Measurements from ENCODE around the gene RBPJ. TPM values are rescaled to one million over a fixed set of nuclear protein-coding genes. Genes with fewer than 3 reads are reported as not detected.

The RBPJ gene
- total and polyA plus RNA-seq, 11 donors = 21.9 to 84.3 (median 37.5) TPM

DNA sequence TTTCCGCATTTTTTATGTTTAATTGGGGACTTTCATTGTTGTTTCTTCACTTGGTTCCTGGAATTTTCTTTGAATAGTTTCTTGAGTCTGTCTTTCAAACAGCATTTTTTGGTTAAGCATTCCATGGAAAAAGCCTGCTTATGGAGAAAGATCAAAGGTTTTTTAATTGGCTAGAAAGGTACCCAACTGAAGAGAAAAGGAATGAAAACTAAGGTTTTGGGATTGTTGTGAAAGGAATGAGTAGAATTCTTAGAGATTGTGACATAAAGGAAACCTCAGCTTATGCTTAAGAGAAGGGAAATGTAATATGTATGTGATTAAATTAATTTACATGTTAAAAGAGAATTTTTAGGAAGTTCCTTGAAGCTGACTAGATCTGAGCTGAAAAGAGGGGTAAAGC is 86.7 kb downstream of the RBPJ start:
- WGBS, 4 donors = 96 to 100% (median 98%) methylated on average over 1 of the region's 1 CpG
- intact Hi-C loops (cut with DNase I) = loop anchor here in 6 of 10 donors (5.0 to 10.0 kb wide), 5 partner anchors 75 to 970 kb away; no protein-coding TSS in a partner anchor
- no peak for TF ChIP-seq POLR2A (IDR thresholded peaks at IDR 0.05)
- TF ChIP-seq, protein P1, sequence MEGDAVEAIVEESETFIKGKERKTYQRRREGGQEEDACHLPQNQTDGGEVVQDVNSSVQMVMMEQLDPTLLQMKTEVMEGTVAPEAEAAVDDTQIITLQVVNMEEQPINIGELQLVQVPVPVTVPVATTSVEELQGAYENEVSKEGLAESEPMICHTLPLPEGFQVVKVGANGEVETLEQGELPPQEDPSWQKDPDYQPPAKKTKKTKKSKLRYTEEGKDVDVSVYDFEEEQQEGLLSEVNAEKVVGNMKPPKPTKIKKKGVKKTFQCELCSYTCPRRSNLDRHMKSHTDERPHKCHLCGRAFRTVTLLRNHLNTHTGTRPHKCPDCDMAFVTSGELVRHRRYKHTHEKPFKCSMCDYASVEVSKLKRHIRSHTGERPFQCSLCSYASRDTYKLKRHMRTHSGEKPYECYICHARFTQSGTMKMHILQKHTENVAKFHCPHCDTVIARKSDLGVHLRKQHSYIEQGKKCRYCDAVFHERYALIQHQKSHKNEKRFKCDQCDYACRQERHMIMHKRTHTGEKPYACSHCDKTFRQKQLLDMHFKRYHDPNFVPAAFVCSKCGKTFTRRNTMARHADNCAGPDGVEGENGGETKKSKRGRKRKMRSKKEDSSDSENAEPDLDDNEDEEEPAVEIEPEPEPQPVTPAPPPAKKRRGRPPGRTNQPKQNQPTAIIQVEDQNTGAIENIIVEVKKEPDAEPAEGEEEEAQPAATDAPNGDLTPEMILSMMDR (IDR thresholded peaks at IDR 0.05) = no peak

DNA sequence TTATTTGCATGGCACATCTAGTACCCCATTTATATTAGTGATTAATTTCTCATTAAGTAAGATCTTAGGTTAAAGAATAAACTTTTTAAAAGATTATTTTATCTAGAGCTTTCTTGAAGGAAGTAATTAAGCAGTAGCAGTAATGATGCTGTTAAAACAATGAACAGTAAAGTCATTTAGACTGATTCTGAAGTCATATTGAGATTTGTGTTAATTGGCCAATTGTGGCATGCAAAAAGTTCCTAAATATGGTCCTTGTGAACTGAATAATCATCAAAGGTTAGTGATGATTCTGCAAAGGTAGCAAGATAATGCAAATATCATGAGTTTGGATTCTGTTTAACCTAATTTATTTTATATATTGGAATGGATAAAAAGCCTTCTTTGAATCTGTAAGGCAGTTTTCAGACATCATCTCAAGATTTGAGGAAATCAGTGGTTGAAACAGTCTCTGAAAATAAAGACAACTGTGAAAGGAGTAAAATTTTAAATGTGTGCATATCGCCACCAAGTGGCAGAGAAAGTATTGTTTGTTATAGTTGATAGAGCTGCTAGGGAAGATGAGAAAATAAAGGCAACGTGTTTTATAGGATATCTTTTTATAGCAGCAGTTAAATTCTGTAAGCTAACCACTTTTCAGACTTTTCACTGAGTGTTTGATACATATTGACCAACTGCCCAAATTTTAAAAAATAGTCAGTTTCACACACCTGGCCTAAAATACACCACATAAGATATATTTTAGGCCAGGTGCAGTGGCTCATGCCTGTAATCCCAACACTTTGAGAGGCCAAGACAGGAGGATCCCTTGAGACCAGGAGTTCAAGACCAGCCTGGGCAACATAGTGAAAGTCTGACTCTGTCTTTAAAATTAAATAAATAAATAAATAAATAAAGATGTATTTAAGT is 89.8 kb downstream of the RBPJ start:
- H3K4me1 ChIP-seq = peaks cover 0 to 21% (median 16%) of the 10 kb centered on the region in 12 donors
- peak in 1 of 5 donors; percentile 30 for DNase-seq
- H3K27ac ChIP-seq = no peak overlapping the region
- no peaks in the 10 kb centered on the region for H3K27me3 ChIP-seq
- peak in 1 of 4 donors; percentile 66 for ATAC-seq
- 4 to 5% (median 5%) methylated on average over 2 of the region's 2 CpGs for WGBS, 4 donors
- H3K4me3 ChIP-seq = no peak overlapping the region
- TF ChIP-seq, protein P1 (IDR thresholded peaks at IDR 0.05) = peak; percentile 42 to 78 (median 70)
- no peak for TF ChIP-seq POLR2A (IDR thresholded peaks at IDR 0.05)
- peaks cover 0 to 16% (median 11%) of the 10 kb centered on the region in 12 donors for H3K9me3 ChIP-seq
- H3K36me3 ChIP-seq = peaks cover 0 to 38% (median 16%) of the 10 kb centered on the region in 9 donors
- intact Hi-C loops (cut with DNase I) = loop anchor here (1.0 to 10.0 kb wide), 15 partner anchors 78 to 498 kb away; partner anchors contain the start of gene SMIM20 (in 1 of the 10)

More for the DNA sequence above, 86.7 kb downstream of the RBPJ start:
- H3K9me3 ChIP-seq = peaks cover 0 to 20% (median 11%) of the 10 kb centered on the region in 12 donors
- H3K27ac ChIP-seq = no peak overlapping the region
- peaks cover 0 to 26% (median 12%) of the 10 kb centered on the region in 9 donors for H3K36me3 ChIP-seq
- ATAC-seq (no peak), DNase-seq (no peak)
- H3K27me3 ChIP-seq = no peaks in the 10 kb centered on the region
- H3K4me1 ChIP-seq = peaks cover 0 to 12% (median 7%) of the 10 kb centered on the region in 12 donors
- no peak overlapping the region for H3K4me3 ChIP-seq

DNA sequence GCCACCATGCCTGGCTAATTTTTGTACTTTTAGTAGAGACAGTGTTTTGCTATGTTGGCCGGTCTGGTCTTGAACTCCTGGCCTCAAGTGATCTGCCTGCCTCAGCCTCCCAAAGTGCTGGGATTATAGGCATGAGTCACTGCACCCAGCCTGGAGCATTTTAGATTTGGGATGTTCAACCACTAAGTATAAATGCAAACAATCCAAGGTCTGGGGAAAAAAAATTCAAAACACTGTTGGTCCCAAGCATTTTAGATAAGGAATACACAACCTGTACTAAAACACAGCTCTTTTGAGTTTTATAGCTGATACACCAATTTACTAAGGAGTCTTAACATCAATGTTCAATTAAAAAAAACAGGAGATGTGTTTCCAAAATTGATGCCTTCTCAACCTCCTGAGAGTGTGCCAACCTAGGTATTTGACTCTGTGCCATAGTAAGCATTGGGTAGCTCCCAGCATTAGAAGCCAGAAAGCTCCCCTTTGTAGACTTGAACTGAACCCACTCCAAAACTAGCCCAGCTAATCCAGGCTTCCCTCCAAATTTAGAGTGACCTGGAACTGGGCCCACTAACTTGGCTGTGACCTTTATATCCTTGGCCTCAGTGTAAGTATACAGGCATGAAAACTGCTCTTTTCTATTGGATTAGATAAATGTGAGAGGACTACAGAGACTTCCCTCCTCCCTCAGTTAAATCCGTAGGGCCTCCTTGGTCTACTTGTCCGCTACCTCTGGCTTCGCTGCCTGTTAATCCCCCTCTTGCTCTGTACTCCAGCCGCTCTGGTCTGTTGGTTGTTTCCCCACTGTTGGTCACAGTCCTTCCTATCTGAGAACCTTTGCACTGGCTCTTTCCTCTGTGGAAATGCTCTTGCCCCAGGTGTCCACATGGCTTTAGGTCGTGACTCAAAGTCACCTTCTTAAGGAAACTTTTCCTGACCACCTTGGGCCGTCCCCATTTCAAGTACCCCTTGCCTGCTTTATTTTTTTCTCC is 91.9 kb downstream of the RBPJ start:
- H3K27me3 ChIP-seq = no peaks in the 10 kb centered on the region
- 43 to 60% (median 45%) methylated on average over 7 of the region's 7 CpGs for WGBS, 4 donors
- H3K27ac ChIP-seq = peak overlapping the region in 9 of 12 donors; percentile 3 to 71 (median 57)
- intact Hi-C loops (cut with DNase I) = loop anchor here (2.0 to 10.0 kb wide), 13 partner anchors 80 to 500 kb away; partner anchors contain the start of gene SMIM20 (in 1 of the 10)
- H3K4me3 ChIP-seq = no peak overlapping the region
- DNase-seq = peak in 4 of 5 donors; percentile 47 to 62 (median 61)
- H3K9me3 ChIP-seq = no peaks in the 10 kb centered on the region
- H3K36me3 ChIP-seq = peaks cover 0 to 39% (median 24%) of the 10 kb centered on the region in 9 donors
- H3K4me1 ChIP-seq = peaks cover 0 to 21% (median 16%) of the 10 kb centered on the region in 12 donors
- ATAC-seq = peak; percentile 86 to 89 (median 88)
- TF ChIP-seq POLR2A (IDR thresholded peaks at IDR 0.05) = no peak
- TF ChIP-seq, protein P1 (IDR thresholded peaks at IDR 0.05) = no peak
